ENCODE data around the gene GPR22.

DNA sequence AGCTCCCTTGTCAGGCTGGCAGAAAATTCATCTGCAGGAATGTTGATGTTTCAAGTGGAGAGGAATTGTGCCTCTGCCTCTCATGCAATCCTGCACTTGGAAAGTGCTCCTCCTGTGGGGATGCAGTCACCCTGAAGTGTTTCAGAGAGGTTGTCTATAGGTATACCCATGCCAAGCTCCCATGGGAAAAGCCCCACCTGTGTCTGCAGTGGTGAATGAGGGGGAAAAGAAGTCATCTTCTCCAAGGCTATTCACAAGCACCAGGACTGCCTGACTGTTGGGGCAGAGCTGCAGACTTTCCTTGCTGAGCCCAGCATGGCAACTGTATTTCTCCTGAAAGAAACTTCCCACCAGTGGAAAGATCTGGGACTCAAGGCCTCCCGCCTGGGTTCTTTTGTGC, 35.5 kb downstream of the GPR22 start:
- TF ChIP-seq, protein P1, sequence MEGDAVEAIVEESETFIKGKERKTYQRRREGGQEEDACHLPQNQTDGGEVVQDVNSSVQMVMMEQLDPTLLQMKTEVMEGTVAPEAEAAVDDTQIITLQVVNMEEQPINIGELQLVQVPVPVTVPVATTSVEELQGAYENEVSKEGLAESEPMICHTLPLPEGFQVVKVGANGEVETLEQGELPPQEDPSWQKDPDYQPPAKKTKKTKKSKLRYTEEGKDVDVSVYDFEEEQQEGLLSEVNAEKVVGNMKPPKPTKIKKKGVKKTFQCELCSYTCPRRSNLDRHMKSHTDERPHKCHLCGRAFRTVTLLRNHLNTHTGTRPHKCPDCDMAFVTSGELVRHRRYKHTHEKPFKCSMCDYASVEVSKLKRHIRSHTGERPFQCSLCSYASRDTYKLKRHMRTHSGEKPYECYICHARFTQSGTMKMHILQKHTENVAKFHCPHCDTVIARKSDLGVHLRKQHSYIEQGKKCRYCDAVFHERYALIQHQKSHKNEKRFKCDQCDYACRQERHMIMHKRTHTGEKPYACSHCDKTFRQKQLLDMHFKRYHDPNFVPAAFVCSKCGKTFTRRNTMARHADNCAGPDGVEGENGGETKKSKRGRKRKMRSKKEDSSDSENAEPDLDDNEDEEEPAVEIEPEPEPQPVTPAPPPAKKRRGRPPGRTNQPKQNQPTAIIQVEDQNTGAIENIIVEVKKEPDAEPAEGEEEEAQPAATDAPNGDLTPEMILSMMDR (IDR thresholded peaks at IDR 0.05), result no peak
- TF ChIP-seq ZFX (IDR thresholded peaks at IDR 0.05; ENCODE audit: borderline replicate concordance), result no peak

All from 22Rv1 (cell line).